Gastroesophageal sphincter (tissue), 3 donors: ENCODE data around the gene NSG2.

Experiments
- CTCF ChIP-seq, 4 experiments: fragments of 200-600 bp in 2 of 4; fragments of 450-650 bp in 2 of 4; sonication (generic) in 1 of 4; IDR thresholded peaks; one replicate each; pipeline ENCODE4 v1.5.1; 2017 to 2019; ENCODE audit warnings: antibody characterized with exemption in 4 of 4, mild to moderate bottlenecking in 2 of 4, moderate library complexity in 2 of 4
- EP300 ChIP-seq: sonication (generic); formaldehyde crosslinking; IDR thresholded peaks from one replicate; pipeline ENCODE4 v1.6.1; 2017; ENCODE audit warnings: antibody characterized with exemption, mild to moderate bottlenecking
- POLR2A ChIP-seq, 2 donors: fragments of 450-650 bp; IDR thresholded peaks; one replicate each; pipeline ENCODE4 v1.6.1; 2017; ENCODE audit warnings: antibody characterized with exemption in 2 of 2, mild to moderate bottlenecking in 2 of 2, moderate library complexity in 1 of 2
- POLR2AphosphoS5 ChIP-seq: sonication (generic); formaldehyde crosslinking; IDR thresholded peaks from one replicate; pipeline ENCODE4 v1.6.1; 2017; ENCODE audit warnings: antibody characterized with exemption

- no peak for TF ChIP-seq CTCF (IDR thresholded peaks at IDR 0.05)
- no peak for TF ChIP-seq POLR2AphosphoS5
- no peak for TF ChIP-seq POLR2A (IDR thresholded peaks at IDR 0.05)
- no peak for TF ChIP-seq EP300
Observed at GRCh38 chr5:174071484-174071883, 26.0 kb downstream of the NSG2 start.
